ENCODE results near the gene TEX28.
"Not testable (repeated sequence)": the region's sequence is repeated elsewhere in the genome, so short reads cannot be mapped to it uniquely, and the experiment has no call there.

Gene TEX28

DNA sequence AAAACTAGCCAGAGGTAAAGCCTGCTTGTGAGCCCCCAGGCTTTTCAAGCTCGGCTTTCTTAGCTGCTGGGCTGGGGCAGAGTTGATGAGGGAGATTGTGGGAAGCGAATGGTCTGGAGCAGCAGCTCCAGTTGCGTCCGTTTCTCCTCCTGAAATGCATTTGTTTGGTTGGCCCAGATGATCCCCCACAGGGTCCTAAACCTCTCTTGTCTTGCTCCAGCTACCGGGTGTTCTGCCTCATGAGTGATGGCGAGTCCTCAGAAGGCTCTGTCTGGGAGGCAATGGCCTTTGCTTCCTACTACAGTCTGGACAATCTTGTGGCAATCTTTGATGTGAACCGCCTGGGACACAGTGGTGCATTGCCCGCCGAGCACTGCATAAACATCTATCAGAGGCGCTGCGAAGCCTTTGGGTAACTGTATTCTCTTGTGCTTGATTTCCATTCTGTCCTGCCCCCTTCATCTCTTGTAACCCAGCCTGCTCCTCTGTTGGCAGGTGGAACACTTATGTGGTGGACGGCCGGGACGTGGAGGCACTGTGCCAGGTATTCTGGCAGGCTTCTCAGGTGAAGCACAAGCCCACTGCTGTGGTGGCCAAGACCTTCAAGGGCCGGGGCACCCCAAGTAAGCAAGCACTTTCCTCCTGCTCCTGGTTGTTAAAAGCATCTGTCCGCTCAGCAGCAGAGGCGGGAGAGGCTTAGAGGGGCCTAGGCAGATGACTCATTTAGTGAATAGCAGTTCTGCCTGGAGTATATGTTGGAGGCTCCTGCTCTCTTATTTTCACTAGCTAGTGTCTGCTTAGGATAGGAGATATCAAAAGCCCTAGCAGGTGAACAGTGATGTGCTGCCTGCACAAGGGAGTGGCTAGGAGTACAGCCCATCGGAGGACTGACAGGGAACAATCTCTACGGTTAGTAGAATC is 16.0 kb upstream of the TEX28 start:
- DNase-seq (ENCODE audit: low spot score), result no peak

GRCh38 chrX:154309041-154309775 is 14.3 kb upstream of the TEX28 start:
- no peak for DNase-seq (ENCODE audit: low spot score)

- peak; percentile 47 for DNase-seq (ENCODE audit: low spot score)
Observed at GRCh38 chrX:154308108-154308946, 13.4 kb upstream of the TEX28 start.

GRCh38 chrX:154307202-154307601 is 12.3 kb upstream of the TEX28 start:
- no peak for DNase-seq (ENCODE audit: low spot score)

GRCh38 chrX:154305541-154306205 is 10.7 kb upstream of the TEX28 start:
- DNase-seq (ENCODE audit: low spot score), result no peak

GRCh38 chrX:154304846-154305245 is 9.9 kb upstream of the TEX28 start:
- DNase-seq (ENCODE audit: low spot score), result no peak

DNA sequence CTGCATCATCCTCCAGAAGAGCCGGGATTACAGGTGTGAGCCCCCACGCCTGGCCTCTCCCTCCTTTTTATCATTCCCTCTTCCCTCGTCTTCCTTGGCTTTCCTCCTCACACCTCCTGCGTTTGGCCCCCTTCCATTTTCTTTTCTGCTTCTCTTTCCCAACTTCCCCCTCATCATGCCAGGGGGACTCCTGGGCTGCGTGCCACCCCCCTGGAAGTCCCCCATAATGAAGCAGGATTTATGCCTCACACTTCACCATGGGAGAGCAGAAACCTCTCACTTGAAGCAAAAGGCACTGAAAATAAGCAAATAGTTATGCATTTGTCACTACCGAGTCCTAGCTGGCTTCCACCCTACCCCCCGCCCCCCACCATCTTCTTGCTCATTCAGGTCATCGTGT is 8.6 kb upstream of the TEX28 start:
- DNase-seq (ENCODE audit: low spot score), result no peak

- not testable (repeated sequence) for DNase-seq (ENCODE audit: low spot score)
Observed at GRCh38 chrX:154302998-154303397, 8.1 kb upstream of the TEX28 start.

DNA sequence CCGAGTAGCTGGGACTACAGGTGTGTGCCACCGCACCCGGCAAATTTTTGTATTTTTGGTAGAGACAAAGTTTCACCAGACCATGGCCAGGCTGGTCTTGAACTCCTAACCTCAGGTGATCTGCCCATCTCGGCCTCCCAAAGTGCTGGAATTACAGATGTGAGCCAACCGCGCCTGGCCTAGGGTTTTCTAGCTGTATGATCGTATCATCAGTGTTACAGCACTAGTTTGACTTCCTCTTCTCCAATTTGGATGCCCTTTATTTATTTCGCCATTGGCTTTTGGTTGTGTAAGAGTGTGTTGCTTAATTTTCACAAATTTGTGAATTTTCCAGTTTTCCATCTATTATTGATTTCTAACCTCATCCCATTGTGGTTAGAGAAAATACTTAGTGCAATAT is 5.9 kb upstream of the TEX28 start:
- no peak for DNase-seq (ENCODE audit: low spot score)

GRCh38 chrX:154298312-154298711 is 3.4 kb upstream of the TEX28 start:
- DNase-seq (ENCODE audit: low spot score), result no peak

DNA sequence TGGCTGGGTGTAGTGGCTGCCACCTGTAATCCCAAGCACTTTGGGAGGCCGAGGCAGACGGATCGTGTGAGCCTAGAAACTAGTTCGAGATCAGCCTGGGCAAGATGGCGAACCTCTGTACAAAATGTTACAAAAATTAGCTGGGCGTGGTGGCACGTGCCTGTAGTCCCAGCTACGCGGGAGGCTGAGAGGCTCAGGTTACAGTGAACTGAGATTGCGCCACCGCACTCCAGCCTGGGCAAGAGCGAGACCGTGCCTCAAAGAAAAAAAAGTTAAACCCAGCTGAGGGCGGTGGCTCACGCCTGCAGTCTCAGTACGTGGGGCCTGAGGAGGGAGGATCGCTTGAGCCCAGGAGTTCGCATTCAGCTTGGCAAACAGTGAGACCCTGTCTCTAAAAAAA is 1.8 kb upstream of the TEX28 start:
- no peak for DNase-seq (ENCODE audit: low spot score)

GRCh38 chrX:154295664-154296310 is 863 bp upstream of the TEX28 start, which contains the start of gene TKTL1:
Gene TKTL1, plus strand, starts transcription at chrX:154295795. Its CDS starts 65 bp downstream, at chrX:154295860.
- DNase-seq (ENCODE audit: low spot score), result no peak

GRCh38 chrX:154286406-154286805 is 8.5 kb downstream of the TEX28 start:
- not testable (repeated sequence) for DNase-seq (ENCODE audit: low spot score)

DNA sequence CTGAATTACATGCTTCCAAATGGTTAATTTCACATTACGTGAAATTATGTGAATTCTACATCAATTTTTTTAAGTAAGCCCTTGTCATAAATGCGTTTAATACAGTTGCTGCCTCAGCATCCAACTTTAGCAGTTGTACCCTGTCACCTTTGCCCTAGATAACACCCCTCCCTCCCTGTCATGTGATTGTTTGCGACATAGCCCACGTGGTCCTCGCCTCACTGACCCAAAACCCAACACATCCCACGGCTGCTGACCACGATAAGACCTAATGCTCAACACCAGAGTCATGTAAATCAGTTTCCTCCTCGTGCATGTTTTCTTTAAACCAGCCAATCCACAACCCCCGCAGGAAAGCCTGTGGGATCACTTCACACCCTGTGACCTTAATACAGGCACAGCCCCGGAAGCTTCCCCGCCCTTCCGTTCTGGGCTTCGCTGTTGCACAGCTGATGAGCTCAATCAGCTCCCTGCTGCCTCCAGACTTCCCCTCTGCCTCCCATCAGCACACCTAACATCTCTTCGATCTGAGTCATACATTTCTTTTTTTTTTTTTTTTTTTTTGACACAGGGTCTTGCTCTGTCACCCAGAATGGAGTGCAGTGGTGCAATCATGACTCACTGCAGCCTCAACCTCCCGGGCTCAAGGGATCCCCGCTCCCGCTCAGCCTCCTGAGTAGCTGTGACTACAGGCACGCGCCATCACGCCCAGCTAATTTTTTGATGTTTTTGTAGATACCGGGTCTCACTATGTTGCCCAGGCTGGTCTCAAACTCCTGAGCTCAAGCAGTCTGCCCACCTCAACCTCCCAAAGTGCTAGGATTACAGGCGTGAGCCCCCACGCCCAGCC is 10.2 kb downstream of the TEX28 start:
- not testable (repeated sequence) for DNase-seq (ENCODE audit: low spot score)

- DNase-seq (ENCODE audit: low spot score), result not testable (repeated sequence)
Observed at GRCh38 chrX:154269245-154269644, 25.7 kb downstream of the TEX28 start.

DNA sequence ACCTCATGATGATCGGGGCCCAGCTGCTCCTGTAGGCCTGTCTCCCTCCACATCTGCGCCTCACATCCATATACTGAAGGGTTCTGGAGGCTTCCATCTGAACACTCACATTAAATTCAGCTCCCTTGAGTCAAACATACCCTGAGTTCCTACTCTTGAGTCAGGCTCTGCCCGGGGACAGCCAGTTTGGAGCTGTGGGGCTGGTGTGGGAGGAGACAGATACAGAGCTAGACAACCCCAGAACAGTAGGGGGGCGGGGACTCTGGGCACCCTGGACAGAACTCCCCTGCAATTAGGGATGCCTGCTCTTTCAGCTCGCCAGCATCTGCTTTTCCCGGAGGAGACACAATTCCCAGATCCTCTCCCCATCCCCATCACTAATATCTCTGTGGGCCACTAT is 31.9 kb downstream of the TEX28 start:
- DNase-seq (ENCODE audit: low spot score), result not testable (repeated sequence)

GRCh38 chrX:154258711-154259110 is 36.2 kb downstream of the TEX28 start:
- DNase-seq (ENCODE audit: low spot score), result not testable (repeated sequence)

DNA sequence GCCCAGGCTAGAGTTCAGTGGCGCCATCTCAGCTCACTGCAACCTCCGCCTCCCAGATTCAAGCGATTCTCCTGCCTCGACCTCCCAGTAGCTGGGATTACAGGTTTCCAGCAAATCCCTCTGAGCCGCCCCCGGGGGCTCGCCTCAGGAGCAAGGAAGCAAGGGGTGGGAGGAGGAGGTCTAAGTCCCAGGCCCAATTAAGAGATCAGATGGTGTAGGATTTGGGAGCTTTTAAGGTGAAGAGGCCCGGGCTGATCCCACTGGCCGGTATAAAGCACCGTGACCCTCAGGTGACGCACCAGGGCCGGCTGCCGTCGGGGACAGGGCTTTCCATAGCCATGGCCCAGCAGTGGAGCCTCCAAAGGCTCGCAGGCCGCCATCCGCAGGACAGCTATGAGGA is 37.6 kb downstream of the TEX28 start, which contains the start of gene OPN1MW3:
OPN1MW3 (plus strand) TSS at position 301 of the 400 bp plus-strand sequence; CDS start at position 339, 38 bp downstream.
- DNase-seq (ENCODE audit: low spot score), result not testable (repeated sequence)

- not testable (repeated sequence) for DNase-seq (ENCODE audit: low spot score)
Observed at GRCh38 chrX:154248076-154248475, 46.8 kb downstream of the TEX28 start.

All from kidney capillary endothelial cell (primary cell).